Measurements from ENCODE around the gene ANXA11.

ANXA11 gene

DNA sequence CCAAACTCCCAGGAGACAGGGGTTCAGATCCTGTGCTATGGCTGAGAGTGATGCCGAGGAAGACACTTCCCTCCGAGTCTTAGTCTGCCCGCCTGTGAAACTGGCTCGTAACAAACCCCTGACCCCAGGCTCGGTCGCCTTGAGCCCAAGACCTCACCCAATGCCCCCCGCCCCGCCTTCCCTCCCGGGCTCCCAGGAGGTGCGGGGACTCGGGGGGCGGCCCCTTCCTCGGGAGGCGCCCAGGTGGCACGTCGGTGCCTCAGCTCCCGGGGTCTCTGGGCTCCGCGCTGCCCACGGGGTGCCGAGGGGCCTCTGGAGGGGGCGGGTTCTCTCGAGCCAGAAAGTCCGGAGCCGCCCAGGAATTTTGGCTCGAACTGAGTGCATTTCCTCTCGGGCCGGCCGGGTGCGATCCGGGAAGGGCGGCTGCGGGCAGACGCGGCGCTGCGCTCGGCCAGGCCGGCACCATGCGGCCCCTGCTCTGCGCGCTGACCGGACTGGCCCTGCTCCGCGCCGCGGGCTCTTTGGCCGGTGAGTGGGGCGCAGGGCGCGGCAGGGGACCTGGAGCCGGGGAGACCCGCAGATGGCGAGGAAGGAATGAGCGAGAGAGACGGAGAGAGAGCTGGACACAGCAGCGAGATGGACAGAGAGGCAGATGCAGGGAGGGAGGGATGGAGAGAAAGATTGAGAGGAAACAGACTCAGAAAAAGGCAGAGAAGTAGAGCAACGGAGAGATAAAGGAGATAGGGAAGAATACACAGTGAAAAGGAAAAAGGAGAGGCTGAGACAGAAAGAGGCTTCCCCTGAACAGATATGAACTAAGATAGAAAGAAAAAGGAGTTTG is 72.8 kb downstream of the ANXA11 start, which contains the start of gene PLAC9:
Gene PLAC9 (plus strand): TSS at position 432 of the 841 bp plus-strand sequence. CDS start 33 bp downstream, at position 465.
- no peak for DNase-seq (ENCODE audit: extremely low spot score)
- CTCF ChIA-PET = interaction anchor here (0.7 to 2.7 kb wide), 4 partner anchors 12 to 129 kb away, joined by 3 to 12 read pairs (median 3); no protein-coding TSS in a partner anchor
- TF ChIP-seq, protein P1, sequence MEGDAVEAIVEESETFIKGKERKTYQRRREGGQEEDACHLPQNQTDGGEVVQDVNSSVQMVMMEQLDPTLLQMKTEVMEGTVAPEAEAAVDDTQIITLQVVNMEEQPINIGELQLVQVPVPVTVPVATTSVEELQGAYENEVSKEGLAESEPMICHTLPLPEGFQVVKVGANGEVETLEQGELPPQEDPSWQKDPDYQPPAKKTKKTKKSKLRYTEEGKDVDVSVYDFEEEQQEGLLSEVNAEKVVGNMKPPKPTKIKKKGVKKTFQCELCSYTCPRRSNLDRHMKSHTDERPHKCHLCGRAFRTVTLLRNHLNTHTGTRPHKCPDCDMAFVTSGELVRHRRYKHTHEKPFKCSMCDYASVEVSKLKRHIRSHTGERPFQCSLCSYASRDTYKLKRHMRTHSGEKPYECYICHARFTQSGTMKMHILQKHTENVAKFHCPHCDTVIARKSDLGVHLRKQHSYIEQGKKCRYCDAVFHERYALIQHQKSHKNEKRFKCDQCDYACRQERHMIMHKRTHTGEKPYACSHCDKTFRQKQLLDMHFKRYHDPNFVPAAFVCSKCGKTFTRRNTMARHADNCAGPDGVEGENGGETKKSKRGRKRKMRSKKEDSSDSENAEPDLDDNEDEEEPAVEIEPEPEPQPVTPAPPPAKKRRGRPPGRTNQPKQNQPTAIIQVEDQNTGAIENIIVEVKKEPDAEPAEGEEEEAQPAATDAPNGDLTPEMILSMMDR (IDR thresholded peaks at IDR 0.05; ENCODE audit: control extremely low read depth, extremely low read depth, low read depth, missing control alignments) = no peak
- POLR2A ChIA-PET = no interaction called here

GRCh38 chr10:80131499-80131901 is 73.8 kb downstream of the ANXA11 start:
- POLR2A ChIA-PET = no interaction called here
- TF ChIP-seq, protein P1 (IDR thresholded peaks at IDR 0.05; ENCODE audit: control extremely low read depth, extremely low read depth, low read depth, missing control alignments) = no peak
- DNase-seq (ENCODE audit: extremely low spot score) = no peak
- CTCF ChIA-PET = no interaction called here

- CTCF ChIA-PET = interaction anchor here (1.0 to 1.2 kb wide), 2 partner anchors 16 to 96 kb away, joined by 3 to 4 read pairs; no protein-coding TSS in a partner anchor
- no peak for DNase-seq (ENCODE audit: extremely low spot score)
- TF ChIP-seq, protein P1 (IDR thresholded peaks at IDR 0.05; ENCODE audit: control extremely low read depth, extremely low read depth, low read depth, missing control alignments) = no peak
- POLR2A ChIA-PET = no interaction called here
Observed at GRCh38 chr10:80126876-80127275, 78.5 kb downstream of the ANXA11 start.

DNA sequence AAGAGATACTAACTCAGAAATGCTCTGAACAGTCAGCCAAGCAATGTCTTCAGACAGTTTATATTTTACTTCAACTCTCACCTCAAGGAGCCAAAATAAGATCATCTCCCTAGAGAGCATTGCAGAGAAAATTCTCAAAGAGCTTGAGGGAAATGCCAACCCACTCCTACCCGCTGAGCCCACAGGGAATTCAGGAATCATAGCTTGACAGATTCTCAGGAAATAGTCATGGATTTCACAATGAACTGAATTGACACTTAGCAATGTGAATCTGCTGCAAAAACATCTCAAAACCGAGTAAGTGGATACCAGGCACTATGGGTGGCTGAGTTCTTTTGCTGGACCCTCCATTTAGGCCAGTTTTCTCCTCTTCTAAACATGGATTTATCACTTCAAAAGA is 82.6 kb downstream of the ANXA11 start:
- TF ChIP-seq, protein P1 (IDR thresholded peaks at IDR 0.05; ENCODE audit: control extremely low read depth, extremely low read depth, low read depth, missing control alignments) = no peak
- no peak for DNase-seq (ENCODE audit: extremely low spot score)
- CTCF ChIA-PET = interaction anchor here (1.9 kb wide), 1 partner anchor 21 kb away, joined by 6 read pairs; no protein-coding TSS in a partner anchor
- POLR2A ChIA-PET = no interaction called here

DNA sequence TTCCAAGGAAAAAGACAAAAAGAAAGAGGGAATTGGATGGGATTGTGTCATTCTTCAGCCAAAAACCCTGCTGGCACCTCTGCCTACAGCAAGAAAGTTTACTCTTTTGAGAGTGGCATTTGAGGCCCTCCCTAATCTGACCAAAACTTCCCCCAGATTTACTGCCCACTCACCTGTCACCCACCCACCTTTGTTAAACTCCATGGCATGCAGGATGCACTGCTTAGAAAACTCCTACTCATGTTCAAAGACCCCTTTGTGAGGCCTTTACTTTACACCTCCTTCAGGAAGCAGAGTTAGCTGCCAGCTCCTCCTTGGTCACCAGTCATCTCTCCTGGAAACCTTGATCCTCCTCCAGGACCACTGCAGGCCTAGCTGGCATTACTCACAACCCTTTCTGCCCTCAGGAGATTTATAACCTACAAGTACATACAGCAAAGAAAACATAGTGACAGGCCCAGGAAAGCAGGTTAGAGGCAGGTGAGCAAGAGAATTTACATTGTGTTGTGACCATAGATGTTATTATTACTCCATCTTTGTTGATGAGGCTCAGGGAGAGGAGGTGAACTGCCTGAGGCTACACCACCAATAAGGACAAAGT is 83.1 kb downstream of the ANXA11 start:
- DNase-seq (ENCODE audit: extremely low spot score) = no peak
- ChIA-PET CTCF (interaction anchor here (1.0 to 1.9 kb wide), 2 partner anchors 20 to 21 kb away, joined by 3 to 6 read pairs; no protein-coding TSS in a partner anchor), POLR2A (no interaction called here)
- TF ChIP-seq, protein P1 (IDR thresholded peaks at IDR 0.05; ENCODE audit: control extremely low read depth, extremely low read depth, low read depth, missing control alignments) = no peak

- TF ChIP-seq, protein P1 (IDR thresholded peaks at IDR 0.05; ENCODE audit: control extremely low read depth, extremely low read depth, low read depth, missing control alignments) = no peak
- POLR2A ChIA-PET = no interaction called here
- CTCF ChIA-PET = interaction anchor here (1.1 to 2.3 kb wide), 6 partner anchors 12 to 142 kb away, joined by 3 to 7 read pairs (median 6); no protein-coding TSS in a partner anchor
- no peak for DNase-seq (ENCODE audit: extremely low spot score)
Observed at GRCh38 chr10:80118669-80119068, 86.7 kb downstream of the ANXA11 start.
